Neural cell (in vitro differentiated cells): ENCODE measurements around the gene BMERB1.

Experiments
- CTCF ChIP-seq: fragments of 450-650 bp; IDR thresholded peaks from 2 replicates; pipeline ENCODE4 v1.5.1; 2014; ENCODE audit warnings: antibody characterized with exemption, mild to moderate bottlenecking, moderate library complexity; ENCODE audit not compliant: poor library complexity, severe bottlenecking
- EP300 ChIP-seq: fragments of 450-650 bp; conservative IDR thresholded peaks from 2 replicates; pipeline ENCODE4 v1.6.1; 2014; ENCODE audit warnings: antibody characterized with exemption, mild to moderate bottlenecking, moderate library complexity; ENCODE audit not compliant: poor library complexity, severe bottlenecking
- EZH2 ChIP-seq: fragments of 200-600, 300-800 bp; shearing (Covaris generic), sonication (generic); IDR thresholded peaks from 2 replicates; pipeline ENCODE4 v1.6.1; 2014; ENCODE audit warnings: antibody characterized with exemption, low read length, borderline replicate concordance, mild to moderate bottlenecking; ENCODE audit not compliant: insufficient read depth, poor library complexity, severe bottlenecking

GRCh38 chr16:15532825-15533224, 98.4 kb downstream of the BMERB1 start:
- TF ChIP-seq CTCF: no peak
- TF ChIP-seq EP300: no peak
- no peak for TF ChIP-seq EZH2
